Kidney capillary endothelial cell (primary cell): ENCODE measurements around the gene TFDP2.
A peak's percentile ranks its signal among the peaks of the same experiment; 100 is the strongest.
"Not testable (repeated sequence)": the region's sequence is repeated elsewhere in the genome, so short reads cannot be mapped to it uniquely, and the experiment has no call there.

Experiments
- DNase-seq: peaks from one replicate; pipeline ENCODE4 v3.0.0-alpha.2; 2018; ENCODE audit warnings: low spot score

Gene TFDP2

GRCh38 chr3:142021127-142021526, 128.2 kb downstream of the TFDP2 start:
- no peak for DNase-seq

- DNase-seq, result peak; percentile 20
Observed at GRCh38 chr3:142019794-142020320, 129.5 kb downstream of the TFDP2 start.

GRCh38 chr3:142013993-142014392, 135.4 kb downstream of the TFDP2 start:
- DNase-seq, result no peak

- DNase-seq, result no peak
Observed at GRCh38 chr3:142013326-142013980, 135.9 kb downstream of the TFDP2 start.

GRCh38 chr3:142009029-142009428, 140.3 kb downstream of the TFDP2 start:
- no peak for DNase-seq

- DNase-seq, result no peak
Observed at GRCh38 chr3:142007710-142008399, 141.5 kb downstream of the TFDP2 start.

- DNase-seq, result not testable (repeated sequence)
Observed at GRCh38 chr3:142004957-142005356, 144.4 kb downstream of the TFDP2 start.

GRCh38 chr3:142004025-142004424, 145.3 kb downstream of the TFDP2 start:
- no peak for DNase-seq

- no peak for DNase-seq
Observed at GRCh38 chr3:142003291-142003690, 146.1 kb downstream of the TFDP2 start.

GRCh38 chr3:142000325-142000870, 148.9 kb downstream of the TFDP2 start:
- DNase-seq, result no peak

- peak; percentile 25 for DNase-seq
Observed at GRCh38 chr3:141998669-141999290, 150.6 kb downstream of the TFDP2 start.

GRCh38 chr3:141996437-141996836, 152.9 kb downstream of the TFDP2 start:
- no peak for DNase-seq

- no peak for DNase-seq
Observed at GRCh38 chr3:141994856-141995255, 154.5 kb downstream of the TFDP2 start.

GRCh38 chr3:141992512-141992911, 156.8 kb downstream of the TFDP2 start:
- DNase-seq, result no peak

GRCh38 chr3:141986548-141987107, 162.7 kb downstream of the TFDP2 start:
- DNase-seq, result no peak

- DNase-seq, result no peak
Observed at GRCh38 chr3:141981084-141981483, 168.3 kb downstream of the TFDP2 start.

GRCh38 chr3:141979050-141979671, 170.2 kb downstream of the TFDP2 start:
- peak; percentile 77 for DNase-seq

GRCh38 chr3:141974777-141975176, 174.6 kb downstream of the TFDP2 start:
- not testable (repeated sequence) for DNase-seq

- DNase-seq, result no peak
Observed at GRCh38 chr3:141972399-141972798, 176.9 kb downstream of the TFDP2 start.

GRCh38 chr3:141971571-141971970, 177.8 kb downstream of the TFDP2 start:
- DNase-seq, result no peak

- DNase-seq, result no peak
Observed at GRCh38 chr3:141969711-141970110, 179.6 kb downstream of the TFDP2 start.

- DNase-seq, result no peak
Observed at GRCh38 chr3:141965471-141965870, 183.9 kb downstream of the TFDP2 start.
